ENCODE measurements around the gene PLEKHB2.

The PLEKHB2 gene

GRCh38 chr2:131120815-131121317, 15.7 kb downstream of the PLEKHB2 start:
- no peak for TF ChIP-seq CTCF (conservative IDR thresholded peaks at IDR 0.05; ENCODE audit: low read depth, low read length)
- H3K4me3 ChIP-seq (ENCODE audit: low read depth, low read length) = no peak overlapping the region
- no peak for DNase-seq (ENCODE audit: low read depth)

GRCh38 chr2:131121464-131121863, 16.3 kb downstream of the PLEKHB2 start:
- H3K4me3 ChIP-seq (ENCODE audit: low read depth, low read length) = no peak overlapping the region
- no peak for TF ChIP-seq CTCF (conservative IDR thresholded peaks at IDR 0.05; ENCODE audit: low read depth, low read length)
- peak; percentile 36 for DNase-seq (ENCODE audit: low read depth)

- no peak for DNase-seq (ENCODE audit: low read depth)
- no peak for TF ChIP-seq CTCF (conservative IDR thresholded peaks at IDR 0.05; ENCODE audit: low read depth, low read length)
- no peak overlapping the region for H3K4me3 ChIP-seq (ENCODE audit: low read depth, low read length)
Observed at GRCh38 chr2:131122496-131122895, 17.4 kb downstream of the PLEKHB2 start.

- no peak overlapping the region for H3K4me3 ChIP-seq (ENCODE audit: low read depth, low read length)
- no peak for DNase-seq (ENCODE audit: low read depth)
Observed at GRCh38 chr2:131123192-131123591, 18.1 kb downstream of the PLEKHB2 start.

GRCh38 chr2:131125195-131125757, 20.1 kb downstream of the PLEKHB2 start:
- TF ChIP-seq CTCF (conservative IDR thresholded peaks at IDR 0.05; ENCODE audit: low read depth, low read length) = no peak
- no peak overlapping the region for H3K4me3 ChIP-seq (ENCODE audit: low read depth, low read length)
- no peak for DNase-seq (ENCODE audit: low read depth)

More at GRCh38 chr2:131123192-131123591, 18.1 kb downstream of the PLEKHB2 start:
- TF ChIP-seq CTCF (conservative IDR thresholded peaks at IDR 0.05; ENCODE audit: low read depth, low read length) = no peak

- H3K4me3 ChIP-seq (ENCODE audit: low read depth, low read length) = no peak overlapping the region
- TF ChIP-seq CTCF (conservative IDR thresholded peaks at IDR 0.05; ENCODE audit: low read depth, low read length) = no peak
- no peak for DNase-seq (ENCODE audit: low read depth)
Observed at GRCh38 chr2:131126436-131126835, 21.3 kb downstream of the PLEKHB2 start.

GRCh38 chr2:131127076-131127475, 21.9 kb downstream of the PLEKHB2 start:
- no peak for DNase-seq (ENCODE audit: low read depth)
- TF ChIP-seq CTCF (conservative IDR thresholded peaks at IDR 0.05; ENCODE audit: low read depth, low read length) = no peak

More at GRCh38 chr2:131127076-131127475, 21.9 kb downstream of the PLEKHB2 start:
- no peak overlapping the region for H3K4me3 ChIP-seq (ENCODE audit: low read depth, low read length)
